GM23248 (cell line): ENCODE results near the gene LMNTD1.

Source experiments
- EZH2 ChIP-seq: fragments of 200-600 bp; sonication (generic); IDR thresholded peaks from 2 replicates; pipeline ENCODE4 v1.6.1; 2018; ENCODE audit warnings: antibody characterized with exemption, mild to moderate bottlenecking; ENCODE audit not compliant: insufficient read depth, poor library complexity, severe bottlenecking
- EZH2phosphoT487 ChIP-seq: fragments of 200-600 bp; sonication (generic); IDR thresholded peaks from 2 replicates; pipeline ENCODE4 v1.6.1; 2018; ENCODE audit warnings: antibody characterized with exemption, moderate library complexity, mild to moderate bottlenecking, low read depth; ENCODE audit not compliant: insufficient read depth

DNA sequence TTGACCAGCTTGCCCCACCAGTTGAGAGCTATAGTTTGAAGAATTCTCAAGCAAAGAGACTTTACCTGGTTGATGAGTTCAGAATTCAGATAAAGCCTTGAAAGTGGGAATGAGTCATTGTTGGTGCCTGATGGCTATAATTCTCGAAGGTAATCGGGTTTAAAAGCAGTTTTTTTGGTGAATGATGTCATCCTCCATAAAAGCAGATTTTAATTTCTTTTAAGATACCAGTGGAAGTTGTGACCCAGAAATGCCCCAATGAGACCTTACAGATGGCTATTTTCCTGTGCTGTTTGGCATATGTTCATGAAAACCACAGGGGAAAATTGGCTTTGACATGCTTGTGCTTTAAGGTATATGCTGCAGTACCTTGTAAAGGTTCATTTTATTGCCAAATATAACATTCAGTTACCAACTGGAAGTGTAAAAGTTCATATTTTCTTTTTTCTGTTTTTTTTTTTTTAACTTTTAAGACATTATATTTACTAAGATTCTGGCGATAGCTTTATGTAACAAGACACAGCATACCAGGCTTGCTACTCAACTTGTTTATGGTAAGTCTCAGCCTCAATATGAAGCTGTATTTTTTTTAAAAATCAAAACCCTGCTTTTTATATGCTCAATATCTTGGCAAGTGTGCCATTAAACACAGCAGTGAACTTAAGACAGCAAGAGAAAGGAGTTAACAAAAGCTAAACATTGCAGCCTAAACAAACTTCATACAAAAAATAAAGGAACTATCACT is 119.3 kb downstream of the LMNTD1 start:
- TF ChIP-seq EZH2 = no peak
- TF ChIP-seq EZH2phosphoT487 = no peak
